Measurements from ENCODE around the gene LRRK2.

Gene LRRK2

GRCh38 chr12:40313928-40314327 lies 89.1 kb downstream of the LRRK2 start (continued):
- no peak for TF ChIP-seq ZC3H10 (CRISPR knock-in tag; IDR thresholded peaks at IDR 0.05)

GRCh38 chr12:40314927-40315326 lies 90.1 kb downstream of the LRRK2 start:
- ATAC-seq, result no peak

GRCh38 chr12:40315375-40315774 lies 90.6 kb downstream of the LRRK2 start:
- no peak for TF ChIP-seq PATZ1 (CRISPR knock-in tag; IDR thresholded peaks at IDR 0.05; ENCODE audit: borderline replicate concordance)
- TF ChIP-seq TCF4 (CRISPR knock-in tag; IDR thresholded peaks at IDR 0.05; ENCODE audit: borderline replicate concordance), result no peak
- TF ChIP-seq SNAI2 (CRISPR knock-in tag; IDR thresholded peaks at IDR 0.05), result no peak
- TF ChIP-seq ZFP3 (CRISPR knock-in tag; IDR thresholded peaks at IDR 0.05), result no peak
- TF ChIP-seq GLIS3 (CRISPR knock-in tag; IDR thresholded peaks at IDR 0.05), result no peak
- no peak for TF ChIP-seq OSR1 (CRISPR knock-in tag; IDR thresholded peaks at IDR 0.05)
- no peak for TF ChIP-seq ARNTL (CRISPR knock-in tag; IDR thresholded peaks at IDR 0.05; ENCODE audit: borderline replicate concordance, low read depth)
- TF ChIP-seq PPARA (CRISPR knock-in tag; IDR thresholded peaks at IDR 0.05; ENCODE audit: borderline replicate concordance), result no peak
- TF ChIP-seq ZNF70 (CRISPR knock-in tag; IDR thresholded peaks at IDR 0.05), result no peak
- TF ChIP-seq ZC3H10 (CRISPR knock-in tag; IDR thresholded peaks at IDR 0.05), result no peak
- no peak for ATAC-seq

More at GRCh38 chr12:40314927-40315326, 90.1 kb downstream of the LRRK2 start:
- TF ChIP-seq ZNF565 (CRISPR knock-in tag; conservative IDR thresholded peaks at IDR 0.05; ENCODE audit: low read depth) (no peak), TCF4 (CRISPR knock-in tag; IDR thresholded peaks at IDR 0.05; ENCODE audit: borderline replicate concordance) (no peak), RARB (CRISPR knock-in tag; IDR thresholded peaks at IDR 0.05) (no peak), CSDC2 (CRISPR knock-in tag; IDR thresholded peaks at IDR 0.05) (no peak), TSHZ2 (CRISPR knock-in tag; IDR thresholded peaks at IDR 0.05) (no peak), CSRNP3 (CRISPR knock-in tag; IDR thresholded peaks at IDR 0.05) (no peak), SNAI2 (CRISPR knock-in tag; IDR thresholded peaks at IDR 0.05) (no peak), PPARA (CRISPR knock-in tag; IDR thresholded peaks at IDR 0.05; ENCODE audit: borderline replicate concordance) (no peak)

GRCh38 chr12:40324261-40324660 lies 99.5 kb downstream of the LRRK2 start:
- no peak for ATAC-seq
- TF ChIP-seq OSR1 (CRISPR knock-in tag; IDR thresholded peaks at IDR 0.05) (no peak), ARNTL (CRISPR knock-in tag; IDR thresholded peaks at IDR 0.05; ENCODE audit: borderline replicate concordance, low read depth) (no peak), TSHZ2 (CRISPR knock-in tag; IDR thresholded peaks at IDR 0.05) (no peak), ZFP3 (CRISPR knock-in tag; IDR thresholded peaks at IDR 0.05) (no peak), SNAI2 (CRISPR knock-in tag; IDR thresholded peaks at IDR 0.05) (no peak), ZNF565 (CRISPR knock-in tag; conservative IDR thresholded peaks at IDR 0.05; ENCODE audit: low read depth) (no peak), PPARA (CRISPR knock-in tag; IDR thresholded peaks at IDR 0.05; ENCODE audit: borderline replicate concordance) (no peak), CSDC2 (CRISPR knock-in tag; IDR thresholded peaks at IDR 0.05) (no peak), ZNF70 (CRISPR knock-in tag; IDR thresholded peaks at IDR 0.05) (no peak), ZFP30 (CRISPR knock-in tag; IDR thresholded peaks at IDR 0.05) (no peak), ISL1 (CRISPR knock-in tag; IDR thresholded peaks at IDR 0.05) (no peak), CREB5 (CRISPR knock-in tag; IDR thresholded peaks at IDR 0.05; ENCODE audit: low read depth) (no peak), TOX (CRISPR knock-in tag; IDR thresholded peaks at IDR 0.05; ENCODE audit: borderline replicate concordance) (no peak), ZC3H10 (CRISPR knock-in tag; IDR thresholded peaks at IDR 0.05) (no peak), RARB (CRISPR knock-in tag; IDR thresholded peaks at IDR 0.05) (no peak), BACH2 (CRISPR knock-in tag; IDR thresholded peaks at IDR 0.05; ENCODE audit: borderline replicate concordance) (no peak), CSRNP3 (CRISPR knock-in tag; IDR thresholded peaks at IDR 0.05) (no peak), ZNF8 (CRISPR knock-in tag; IDR thresholded peaks at IDR 0.05) (no peak)
